Neural progenitor cell (in vitro differentiated cells): ENCODE data around the gene MACROD2.

Source experiments
- CTCF ChIP-seq: fragments of 200-600 bp; sonication (generic); IDR thresholded peaks from 2 replicates; pipeline ENCODE4 v1.5.1; 2017; ENCODE audit warnings: antibody characterized with exemption, mild to moderate bottlenecking
- EZH2 ChIP-seq: fragments of 200-600 bp; sonication (generic); IDR thresholded peaks from 2 replicates; pipeline ENCODE4 v1.6.1; 2017; ENCODE audit warnings: antibody characterized with exemption, mild to moderate bottlenecking, moderate library complexity
- EZH2phosphoT487 ChIP-seq: fragments of 200-600 bp; sonication (generic); IDR thresholded peaks from 2 replicates; pipeline ENCODE4 v1.6.1; 2017; ENCODE audit warnings: antibody characterized with exemption

DNA sequence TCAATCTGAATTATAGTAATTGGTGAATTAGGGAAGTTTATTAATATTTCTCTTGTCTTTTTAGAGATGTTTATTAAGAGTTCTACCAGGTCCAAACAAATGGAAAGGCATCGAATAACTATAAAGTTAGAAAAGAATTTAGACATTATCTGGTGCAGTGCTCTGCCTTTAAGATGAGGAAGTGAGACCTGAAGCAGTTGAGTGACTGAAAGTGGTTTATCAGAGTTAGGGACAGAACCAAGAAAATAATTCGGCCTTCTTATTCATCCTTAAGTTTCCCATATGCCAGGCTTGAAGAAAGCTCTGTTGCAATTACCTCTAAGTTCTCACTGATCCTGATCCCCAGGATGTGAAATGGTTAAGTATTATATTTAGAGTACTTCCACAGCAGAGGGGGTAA lies 436.3 kb downstream of the MACROD2 start:
- TF ChIP-seq CTCF (no peak), EZH2phosphoT487 (no peak), EZH2 (no peak)
